ENCODE measurements around the gene IFNA14.
"Not testable (repeated sequence)": the region's sequence is repeated elsewhere in the genome, so short reads cannot be mapped to it uniquely, and the experiment has no call there.

IFNA14 gene

GRCh38 chr9:21239911-21240310 lies at the start of gene IFNA14:
Gene IFNA14, minus strand, starts transcription at chr9:21240005. Its CDS starts 70 bp downstream, at chr9:21239935.
- DNase-seq (ENCODE audit: low spot score) = no peak

DNA sequence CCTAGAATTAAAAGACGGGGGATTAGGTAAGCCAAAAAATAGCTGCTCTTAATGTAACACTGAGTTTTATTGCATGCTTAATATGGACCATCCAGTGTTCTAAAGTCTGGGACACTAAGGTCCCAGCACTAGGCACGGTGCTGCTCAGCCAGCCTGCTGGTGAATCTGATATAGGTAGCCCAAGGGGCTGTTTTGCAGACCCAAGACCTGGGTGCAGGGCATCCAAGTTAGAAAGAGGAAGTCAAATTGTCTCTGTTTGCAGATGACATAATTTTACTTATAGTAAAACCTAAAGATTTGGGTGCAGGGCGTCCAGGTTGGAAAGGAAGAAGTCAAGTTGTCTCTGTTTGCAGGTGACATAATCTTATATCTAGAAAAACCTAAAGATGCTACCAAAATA lies 47.5 kb upstream of the IFNA14 start:
- no peak for DNase-seq (ENCODE audit: low spot score)

- no peak for DNase-seq (ENCODE audit: low spot score)
Measured at GRCh38 chr9:21286659-21287058, 46.9 kb upstream of the IFNA14 start.

- DNase-seq (ENCODE audit: low spot score) = no peak
Measured at GRCh38 chr9:21286099-21286498, 46.3 kb upstream of the IFNA14 start.

GRCh38 chr9:21281275-21281674 lies 41.5 kb upstream of the IFNA14 start:
- no peak for DNase-seq (ENCODE audit: low spot score)

- no peak for DNase-seq (ENCODE audit: low spot score)
Measured at GRCh38 chr9:21268347-21268657, 28.5 kb upstream of the IFNA14 start.

- no peak for DNase-seq (ENCODE audit: low spot score)
Measured at GRCh38 chr9:21267485-21268346, 27.9 kb upstream of the IFNA14 start.

- DNase-seq (ENCODE audit: low spot score) = no peak
Measured at GRCh38 chr9:21266733-21267484, 27.1 kb upstream of the IFNA14 start.

- DNase-seq (ENCODE audit: low spot score) = no peak
Measured at GRCh38 chr9:21265421-21266189, 25.8 kb upstream of the IFNA14 start.

DNA sequence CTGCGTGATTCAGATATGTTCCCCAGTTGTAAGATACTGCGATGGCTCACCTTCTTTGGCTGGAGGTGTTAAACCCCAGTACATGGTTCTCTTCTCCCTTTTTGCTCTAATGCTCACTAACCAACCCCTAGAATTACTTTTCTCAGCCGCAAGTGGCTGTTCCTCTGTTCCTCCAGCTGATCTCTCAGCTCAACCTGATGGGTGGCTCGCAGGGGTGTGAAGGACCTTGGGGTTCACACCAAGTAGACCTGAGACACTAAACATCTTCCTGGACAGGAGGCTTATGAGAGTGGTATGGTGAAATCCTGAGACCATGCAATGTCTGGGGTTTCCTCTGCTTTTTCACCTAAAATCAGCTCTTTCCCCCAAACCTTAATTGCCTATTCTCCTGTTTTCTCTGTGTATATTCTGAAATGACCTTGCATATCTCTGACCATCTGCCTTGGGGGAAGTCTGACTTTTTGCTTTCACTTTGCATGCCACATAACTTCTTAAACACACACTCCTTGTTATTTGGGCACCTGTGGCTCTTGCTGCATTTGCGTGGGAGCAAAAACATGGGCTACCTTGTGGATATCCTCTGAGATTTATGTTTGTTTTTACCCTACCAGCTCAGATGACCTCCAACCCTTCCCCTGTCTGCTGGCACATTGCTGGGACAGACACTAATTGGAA lies 15.9 kb upstream of the IFNA14 start:
- DNase-seq (ENCODE audit: low spot score) = no peak

DNA sequence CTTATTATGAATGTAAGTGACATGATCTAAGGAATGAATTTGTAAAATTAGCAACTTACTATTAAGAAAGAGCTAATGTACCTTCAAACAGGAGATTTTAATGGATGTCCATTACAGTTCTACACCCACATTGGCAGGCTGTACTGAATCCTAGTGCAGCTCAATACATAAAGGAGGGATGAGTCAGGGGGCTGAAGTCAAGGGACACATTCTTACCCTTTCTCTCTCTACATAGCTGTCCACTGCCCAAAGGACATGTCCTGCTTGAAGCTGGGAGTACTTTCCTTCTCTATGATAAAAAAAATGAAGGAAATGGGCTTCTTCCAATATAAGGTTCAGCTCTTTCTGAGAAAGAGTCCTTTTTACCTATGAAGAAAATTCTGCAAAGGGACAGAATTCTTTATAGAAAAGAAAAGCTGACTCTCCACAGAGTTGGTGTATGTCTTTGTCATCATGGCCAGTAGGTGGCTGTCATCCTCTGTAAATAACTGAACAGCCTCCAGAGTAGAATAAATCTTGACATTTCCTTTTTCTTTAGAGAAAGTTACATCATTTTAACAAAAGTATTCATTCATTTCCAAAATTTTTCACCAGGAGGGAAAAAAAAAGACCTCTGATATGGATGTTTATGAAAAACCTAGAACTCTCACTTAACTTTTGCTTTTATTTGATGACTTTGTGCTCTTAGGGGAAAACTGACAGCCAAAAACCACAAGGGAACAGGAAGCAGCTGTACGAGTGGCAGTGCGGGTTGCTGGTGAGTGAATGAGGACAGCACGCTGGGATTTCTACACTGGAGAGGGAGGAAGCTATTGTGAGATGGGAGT lies 13.1 kb upstream of the IFNA14 start:
- DNase-seq (ENCODE audit: low spot score) = no peak

DNA sequence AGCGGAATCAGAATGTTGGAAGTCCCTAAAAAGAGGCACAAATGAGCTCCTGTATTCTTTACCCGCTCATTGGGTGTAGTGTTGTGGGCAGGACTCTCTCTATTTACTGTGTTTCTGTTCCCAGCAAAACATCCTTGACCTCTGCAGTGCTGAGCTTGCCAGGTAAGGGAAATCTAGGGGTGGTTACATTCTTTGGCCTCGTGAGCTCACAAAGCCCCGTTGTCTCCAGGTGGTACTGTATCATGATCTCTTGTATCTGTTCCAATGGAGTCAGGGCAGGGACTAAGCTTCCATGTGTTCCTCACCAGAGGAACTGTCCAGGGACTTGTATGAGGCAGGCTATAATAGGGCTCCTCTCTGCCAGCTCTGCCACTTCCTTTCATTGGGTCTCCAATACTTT lies 11.8 kb upstream of the IFNA14 start:
- DNase-seq (ENCODE audit: low spot score) = no peak

GRCh38 chr9:21251190-21251589 lies 11.4 kb upstream of the IFNA14 start:
- DNase-seq (ENCODE audit: low spot score) = no peak

- no peak for DNase-seq (ENCODE audit: low spot score)
Measured at GRCh38 chr9:21244836-21245235, 5.0 kb upstream of the IFNA14 start.

GRCh38 chr9:21236360-21236714 lies 3.5 kb downstream of the IFNA14 start:
- not testable (repeated sequence) for DNase-seq (ENCODE audit: low spot score)

GRCh38 chr9:21235468-21236359 lies 4.1 kb downstream of the IFNA14 start:
- DNase-seq (ENCODE audit: low spot score) = not testable (repeated sequence)

- DNase-seq (ENCODE audit: low spot score) = no peak
Measured at GRCh38 chr9:21234153-21234687, 5.6 kb downstream of the IFNA14 start.

- no peak for DNase-seq (ENCODE audit: low spot score)
Measured at GRCh38 chr9:21233258-21233657, 6.5 kb downstream of the IFNA14 start.

GRCh38 chr9:21228122-21228521 lies 11.7 kb downstream of the IFNA14 start, which contains the start of gene IFNA17:
Gene IFNA17, minus strand, starts transcription at chr9:21228222. Its CDS starts 49 bp downstream, at chr9:21228173.
- no peak for DNase-seq (ENCODE audit: low spot score)

GRCh38 chr9:21217211-21217610 lies 22.6 kb downstream of the IFNA14 start, which contains the start of gene IFNA16:
Gene IFNA16, minus strand, starts transcription at chr9:21217311. Its CDS starts 6 bp downstream, at chr9:21217305.
- not testable (repeated sequence) for DNase-seq (ENCODE audit: low spot score)
